NCI-H748 treated with DMSO at 0.1 percent for 48 hours (cell line): ENCODE measurements around the gene NDUFS8.
"Not testable (repeated sequence)": the region's sequence is repeated elsewhere in the genome, so short reads cannot be mapped to it uniquely, and the experiment has no call there.

ENCODE experiments used
- DNase-seq: peaks from one replicate; lab custom pipeline; 2025; lab: John Stamatoyannopoulos, UW

The NDUFS8 gene

DNA sequence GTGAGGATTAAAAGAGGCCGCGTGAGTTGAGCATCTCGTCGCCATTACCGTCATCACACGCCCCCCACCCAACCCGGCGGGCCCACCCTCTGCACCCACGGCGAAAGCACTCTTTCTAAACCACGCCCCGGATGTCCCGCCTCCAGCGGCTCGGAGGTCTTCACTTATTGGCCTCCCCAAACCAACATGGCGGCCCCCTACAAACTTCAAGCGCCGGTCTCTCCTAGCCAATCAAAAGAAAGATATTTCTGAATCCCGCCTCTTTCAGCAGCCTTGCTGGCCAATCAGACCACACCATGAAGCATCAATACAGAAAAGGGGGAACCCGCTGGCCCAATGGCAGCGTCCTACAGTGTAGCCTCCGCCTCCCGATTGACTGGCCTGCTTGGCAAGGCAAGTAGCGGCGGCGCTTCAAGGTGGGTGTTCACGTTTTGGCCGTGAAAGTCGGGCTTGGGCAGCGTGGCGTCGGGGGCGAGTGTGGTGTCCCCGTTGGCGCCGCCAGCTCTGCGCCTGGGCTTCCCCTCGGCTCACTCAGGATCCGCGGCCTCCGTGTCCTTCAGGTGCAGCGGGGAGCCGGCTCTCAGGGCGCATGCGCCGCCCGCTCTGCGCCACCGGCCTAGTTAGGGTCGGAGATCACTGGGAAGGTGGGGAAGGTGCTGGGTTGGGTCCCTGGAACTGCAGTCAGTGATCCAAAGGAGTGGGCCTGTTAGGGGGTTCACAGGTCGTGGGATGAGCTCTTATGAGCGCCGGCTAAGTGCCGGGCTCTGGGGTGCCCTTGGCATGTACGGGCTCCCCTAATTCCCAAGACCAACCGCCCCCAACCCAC, at the start of gene NDUFS8:
TSS of gene NDUFS8 (plus strand) at position 364 of the 826 bp plus-strand sequence. CDS start 1,471 bp downstream, outside the sequence.
- DNase-seq = peak; percentile 99

DNA sequence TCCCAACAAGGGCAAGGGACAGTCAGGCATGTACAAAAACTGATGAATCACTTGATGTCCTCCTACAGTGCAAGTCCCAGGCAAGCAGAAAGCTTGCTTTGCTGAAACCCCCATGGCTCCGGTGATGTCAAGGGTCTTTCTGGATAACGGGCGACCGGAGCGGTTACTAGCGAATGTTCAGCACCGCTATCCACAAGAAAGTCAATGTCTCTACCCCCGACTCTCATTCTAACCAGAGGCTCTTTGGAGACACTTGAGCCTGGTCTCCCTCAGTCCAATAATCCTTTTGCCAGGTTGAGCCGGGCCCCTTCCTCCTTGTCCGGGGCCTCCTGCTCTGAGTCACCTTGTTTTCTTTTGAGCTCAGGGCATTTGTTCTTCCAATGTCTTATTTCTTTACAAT, 49.3 kb upstream of the NDUFS8 start:
- DNase-seq = not testable (repeated sequence)

DNA sequence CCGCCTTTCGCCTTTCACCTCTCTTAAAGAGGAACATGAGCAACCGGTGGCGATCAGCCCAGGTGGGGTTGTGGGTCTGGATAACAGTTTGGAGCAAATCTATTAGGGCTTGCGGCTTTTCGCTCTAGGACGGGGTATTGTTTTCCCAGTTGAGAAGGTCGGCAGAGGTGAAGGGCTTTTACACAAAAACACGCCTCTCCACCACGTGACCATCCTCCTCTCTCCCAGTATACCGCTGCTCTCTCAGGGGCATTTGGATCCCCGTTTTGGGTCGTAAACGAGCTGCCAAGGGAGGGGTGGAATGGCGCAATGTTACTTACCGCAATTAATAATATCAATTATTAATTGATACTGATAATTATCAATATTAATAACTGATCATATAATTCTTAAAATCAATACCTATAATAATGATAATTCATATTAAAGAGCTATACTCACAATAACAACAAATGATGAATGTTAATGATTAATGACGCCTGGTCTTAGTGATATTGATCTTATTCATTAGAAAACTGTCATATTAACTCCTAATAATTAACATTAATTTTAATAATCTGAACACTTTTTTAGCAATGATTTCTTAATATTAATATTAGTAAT, 48.1 kb upstream of the NDUFS8 start:
- DNase-seq = not testable (repeated sequence)

DNA sequence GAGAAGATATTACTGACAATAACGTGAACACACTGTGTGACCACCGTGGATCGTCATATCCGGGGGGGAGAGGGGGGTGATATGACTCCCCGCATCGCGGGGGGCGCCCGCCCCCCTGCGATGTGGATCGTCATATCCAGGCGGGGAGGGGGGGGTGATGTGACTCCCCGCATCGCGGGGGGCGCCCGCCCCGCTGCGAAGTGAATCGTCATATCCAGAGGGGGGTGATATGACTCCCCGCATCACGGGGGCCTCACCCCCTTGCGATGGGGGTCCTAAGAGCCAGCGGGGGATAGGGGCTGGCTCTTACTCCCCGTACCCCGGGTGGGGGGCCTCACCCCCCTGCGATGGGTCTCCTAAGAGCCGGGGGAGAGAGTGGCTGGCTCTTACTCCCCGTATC, 46.5 kb upstream of the NDUFS8 start:
- no peak for DNase-seq

DNA sequence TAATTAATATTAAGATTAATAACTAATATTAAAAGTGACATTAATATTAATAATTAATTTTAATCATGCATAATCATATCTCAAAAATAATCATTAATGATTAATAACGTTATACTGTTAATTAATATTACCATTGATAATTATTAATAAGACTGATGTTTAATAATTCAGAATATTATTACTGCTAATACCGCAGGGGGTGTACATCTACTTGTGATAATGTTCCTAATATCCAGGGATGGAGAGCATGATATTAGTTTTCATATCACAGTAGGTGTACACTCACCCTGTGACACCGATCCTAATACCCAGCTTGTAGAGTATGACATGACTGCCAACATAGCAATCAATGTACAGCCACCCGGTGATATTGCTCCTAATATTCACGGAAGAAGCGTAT, 45.2 kb upstream of the NDUFS8 start:
- DNase-seq = not testable (repeated sequence)

DNA sequence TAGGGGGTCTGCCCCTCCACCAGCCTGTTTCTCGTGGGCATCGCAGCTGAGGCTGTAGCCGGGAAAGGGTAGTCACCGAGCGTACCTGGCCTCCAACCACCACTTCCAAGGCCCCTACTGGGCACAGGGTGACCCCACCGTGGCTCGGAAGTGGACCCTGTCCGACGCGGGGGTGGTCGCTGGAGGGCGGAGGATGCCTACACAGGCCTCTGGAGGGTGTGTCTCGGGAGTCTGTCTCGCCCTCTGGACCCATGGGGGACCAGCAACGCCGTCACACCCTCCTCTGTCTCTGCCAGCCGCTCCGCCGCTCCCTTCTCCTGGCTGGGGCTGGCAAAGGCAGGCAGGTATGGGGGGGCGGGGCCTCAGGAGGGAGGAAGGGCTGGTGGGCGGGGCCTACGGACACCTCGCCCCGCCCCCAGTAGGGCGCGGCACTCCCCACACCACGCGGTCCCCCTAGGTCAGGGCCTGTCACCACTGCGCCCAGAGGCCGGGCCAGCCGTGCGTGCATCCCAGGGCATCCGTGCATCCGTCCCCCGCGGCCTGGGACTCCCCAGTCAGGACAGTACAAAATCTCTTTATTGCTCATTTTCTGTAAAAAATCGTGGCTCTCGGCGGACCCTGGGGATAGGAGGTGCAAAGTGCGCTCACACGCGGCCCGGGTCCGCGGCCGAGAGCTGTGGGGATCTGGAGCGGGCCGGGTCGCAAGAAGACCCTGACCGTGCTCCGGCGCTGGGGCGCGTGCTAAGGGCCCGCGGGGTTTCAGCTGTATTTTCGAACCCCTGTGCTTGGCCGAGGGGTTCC, 39.7 kb upstream of the NDUFS8 start:
- not testable (repeated sequence) for DNase-seq

DNA sequence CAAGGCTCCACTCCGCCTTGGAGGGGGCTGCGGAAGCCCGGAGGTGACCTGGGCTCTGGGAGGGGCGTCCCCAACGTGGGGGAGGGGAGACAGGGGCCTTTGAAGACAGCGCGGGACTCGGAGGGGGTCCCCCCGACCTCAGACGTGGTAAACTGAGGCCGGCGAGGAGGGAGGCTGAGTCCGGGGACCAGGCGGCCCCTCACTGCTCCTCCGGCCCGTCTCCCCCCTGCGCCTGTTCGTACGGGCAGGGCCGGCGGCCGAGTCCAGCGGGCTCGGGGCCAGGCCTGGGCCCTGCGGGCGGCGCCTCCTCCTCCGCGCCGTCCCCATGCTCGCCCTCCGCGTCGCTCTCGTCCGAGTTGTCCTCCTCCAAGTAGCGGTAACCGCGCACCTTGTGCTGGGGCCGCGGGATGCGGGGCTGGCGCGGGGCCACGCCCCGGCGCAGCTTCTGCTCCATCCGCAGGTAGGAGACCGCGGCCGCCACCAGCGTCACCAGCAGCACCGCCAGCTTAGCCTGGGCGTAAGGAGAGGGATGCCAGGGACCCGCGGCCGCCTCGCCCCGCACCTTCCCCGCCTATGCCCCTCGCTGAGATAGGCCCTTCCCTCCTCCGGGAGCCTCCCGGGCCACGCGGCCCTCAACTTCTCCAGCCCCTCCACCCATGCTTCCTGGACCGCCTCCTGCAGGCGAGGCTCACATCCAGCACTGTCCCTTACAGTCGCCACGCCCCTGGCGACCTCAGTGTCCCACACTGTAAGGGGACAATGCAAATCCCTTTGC, 38.9 kb upstream of the NDUFS8 start:
- DNase-seq = not testable (repeated sequence)

DNA sequence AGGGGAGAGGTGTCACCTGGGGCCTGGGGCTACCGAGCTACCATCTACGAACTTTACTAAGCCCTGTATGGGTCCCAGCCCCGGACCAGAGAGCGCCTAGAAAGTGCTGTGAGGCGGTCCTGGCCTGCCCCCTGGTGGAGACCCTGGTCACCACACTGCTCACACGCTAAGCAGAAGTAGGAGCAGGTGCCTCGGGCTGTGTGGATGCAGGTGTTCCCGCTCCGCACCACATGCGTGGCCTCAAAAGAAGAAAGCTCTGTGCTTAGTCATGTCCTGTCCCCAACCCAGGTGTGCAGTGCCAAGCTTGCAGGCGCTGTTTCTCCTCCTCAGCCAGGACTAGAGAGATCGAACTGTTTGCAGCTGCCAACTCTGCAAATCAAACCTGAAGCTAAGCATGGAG, 36.7 kb upstream of the NDUFS8 start:
- not testable (repeated sequence) for DNase-seq

DNA sequence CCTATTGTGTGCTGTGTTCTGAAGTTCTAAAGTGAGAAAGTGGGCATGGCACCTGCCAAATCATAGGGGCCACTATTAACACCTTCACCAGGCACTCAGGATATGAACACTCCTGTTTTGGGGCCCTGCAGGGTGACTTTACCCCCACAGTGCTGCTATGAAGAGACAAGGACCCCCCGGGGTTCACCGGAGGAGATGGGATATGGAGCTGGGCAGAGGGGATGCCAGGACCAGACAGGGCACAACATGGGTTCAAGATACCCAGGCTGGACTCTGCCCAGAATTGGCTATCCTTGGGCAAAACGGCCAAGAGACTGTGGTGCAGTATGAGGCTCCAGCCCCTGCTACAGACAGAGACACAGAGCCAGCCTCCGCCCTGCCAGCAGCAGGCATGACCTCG, 36.1 kb upstream of the NDUFS8 start:
- DNase-seq = not testable (repeated sequence)

DNA sequence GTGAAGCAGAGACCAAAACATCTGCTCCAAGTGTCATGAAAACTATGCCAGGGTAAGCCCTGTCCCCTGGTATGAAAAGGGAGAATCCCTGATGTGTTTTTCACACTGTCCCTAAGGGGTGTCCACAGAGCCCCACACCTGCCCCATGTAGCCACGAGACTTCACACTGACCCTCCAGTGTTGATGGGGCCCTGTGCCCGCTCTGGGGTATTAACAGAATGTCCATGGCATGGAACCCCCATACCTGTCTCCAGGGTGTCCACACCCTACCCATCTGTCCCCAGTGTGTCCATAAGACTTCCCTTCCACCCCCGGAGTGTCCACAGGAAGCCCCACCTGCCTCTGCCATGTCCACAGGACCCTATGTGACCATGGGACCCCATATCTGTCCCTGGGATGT, 35.4 kb upstream of the NDUFS8 start:
- not testable (repeated sequence) for DNase-seq

DNA sequence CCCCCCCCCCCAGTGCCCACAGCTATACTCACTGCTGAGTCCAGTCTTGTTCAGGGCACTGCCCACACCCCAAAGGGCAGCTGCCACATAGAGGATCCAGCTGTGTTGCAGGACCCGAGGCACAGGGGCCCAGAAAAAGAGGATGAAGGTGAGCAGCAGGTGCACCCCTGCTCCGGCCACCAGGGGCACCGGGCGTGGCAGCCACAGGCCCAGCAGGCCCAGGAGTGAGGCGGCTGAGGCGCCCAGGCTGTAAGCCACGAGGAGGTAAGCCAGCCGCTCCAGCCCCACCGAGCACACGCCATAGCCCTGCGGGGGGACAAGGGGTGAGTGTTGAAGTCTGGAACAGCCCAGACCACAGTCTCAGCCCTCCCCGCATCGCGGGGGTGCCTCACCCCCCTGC, 34.9 kb upstream of the NDUFS8 start:
- not testable (repeated sequence) for DNase-seq

DNA sequence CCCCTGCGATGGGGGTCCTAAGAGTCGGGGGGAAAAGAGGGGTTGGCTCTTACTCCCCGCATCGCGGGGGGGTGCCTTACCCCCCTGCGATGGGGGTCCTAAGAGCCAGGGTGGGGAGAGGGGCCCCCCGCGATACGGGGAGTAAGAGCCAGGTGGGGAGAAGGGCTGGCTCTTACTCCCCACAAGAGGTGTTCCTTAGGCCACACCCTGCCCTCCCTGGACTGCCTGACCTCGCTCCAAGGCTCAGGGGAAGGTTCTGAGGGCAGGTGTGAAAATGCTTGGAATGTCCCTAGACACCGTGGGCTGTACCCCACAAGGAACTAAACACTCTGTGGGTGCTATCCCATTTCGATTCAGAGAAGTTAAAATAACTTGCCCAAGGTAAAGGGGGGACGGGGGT, 34.4 kb upstream of the NDUFS8 start:
- no peak for DNase-seq

DNA sequence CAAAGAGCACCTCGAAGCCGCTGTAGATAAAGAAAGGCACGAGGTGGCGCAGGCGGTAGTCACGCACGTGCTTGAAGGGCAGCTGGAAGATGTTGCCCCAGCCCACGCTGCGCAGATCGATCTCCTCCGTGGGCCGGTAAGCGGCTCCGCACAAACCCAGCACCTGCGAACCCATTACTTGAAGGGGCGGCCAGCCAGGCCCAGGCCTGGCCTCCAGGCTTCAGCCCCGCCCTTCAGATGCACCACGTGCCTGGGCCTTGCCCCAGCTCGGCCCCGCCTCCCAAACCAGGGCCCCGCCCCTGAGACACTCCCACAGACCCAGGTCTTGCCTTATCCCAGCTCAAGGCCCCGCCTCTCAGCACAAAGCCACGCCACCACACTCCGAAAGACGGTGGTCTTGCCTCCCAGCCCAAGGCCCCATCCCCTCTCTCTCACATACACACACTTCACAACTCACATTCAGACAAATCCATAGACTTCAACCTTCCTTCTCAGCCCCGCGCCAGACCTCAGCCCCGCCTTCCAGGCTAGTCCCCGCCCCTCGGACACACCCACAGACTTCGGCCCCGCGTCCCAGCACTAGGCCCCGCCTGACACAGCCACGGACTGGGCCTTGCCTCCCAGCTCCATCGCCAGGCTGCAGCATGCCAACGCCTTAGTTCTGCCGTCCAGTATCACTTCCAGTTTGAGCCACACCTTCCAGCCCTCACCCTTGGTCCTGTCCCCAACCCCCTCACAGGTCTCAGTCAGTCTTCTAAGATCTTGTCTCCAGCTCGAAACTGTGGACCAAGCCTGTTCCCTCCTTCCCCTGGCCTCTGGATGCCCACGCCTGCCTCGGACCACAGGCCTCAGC, 33.6 kb upstream of the NDUFS8 start:
- DNase-seq = no peak

DNA sequence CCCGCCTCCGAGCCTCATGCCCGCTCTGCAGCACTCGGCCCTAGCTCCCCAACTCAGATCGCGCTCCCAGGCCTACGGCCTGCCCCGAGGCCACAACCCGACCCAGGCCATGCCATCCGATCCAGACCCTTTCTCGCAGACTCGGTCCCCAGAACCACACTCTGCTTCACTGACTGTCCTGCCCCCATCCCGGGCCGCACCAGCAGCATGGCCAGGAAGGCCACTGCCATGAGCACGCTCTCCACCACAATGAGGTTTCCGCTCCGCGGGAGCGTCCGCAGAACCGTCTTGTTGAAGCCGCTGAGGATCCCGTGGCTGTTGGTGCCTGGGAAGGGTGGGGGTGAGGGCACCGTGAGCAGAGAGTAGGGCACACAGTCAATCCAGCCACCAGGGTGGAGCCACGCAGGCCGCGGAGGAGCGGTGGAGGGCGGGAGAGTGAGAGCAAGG, 33.0 kb upstream of the NDUFS8 start:
- DNase-seq = no peak

DNA sequence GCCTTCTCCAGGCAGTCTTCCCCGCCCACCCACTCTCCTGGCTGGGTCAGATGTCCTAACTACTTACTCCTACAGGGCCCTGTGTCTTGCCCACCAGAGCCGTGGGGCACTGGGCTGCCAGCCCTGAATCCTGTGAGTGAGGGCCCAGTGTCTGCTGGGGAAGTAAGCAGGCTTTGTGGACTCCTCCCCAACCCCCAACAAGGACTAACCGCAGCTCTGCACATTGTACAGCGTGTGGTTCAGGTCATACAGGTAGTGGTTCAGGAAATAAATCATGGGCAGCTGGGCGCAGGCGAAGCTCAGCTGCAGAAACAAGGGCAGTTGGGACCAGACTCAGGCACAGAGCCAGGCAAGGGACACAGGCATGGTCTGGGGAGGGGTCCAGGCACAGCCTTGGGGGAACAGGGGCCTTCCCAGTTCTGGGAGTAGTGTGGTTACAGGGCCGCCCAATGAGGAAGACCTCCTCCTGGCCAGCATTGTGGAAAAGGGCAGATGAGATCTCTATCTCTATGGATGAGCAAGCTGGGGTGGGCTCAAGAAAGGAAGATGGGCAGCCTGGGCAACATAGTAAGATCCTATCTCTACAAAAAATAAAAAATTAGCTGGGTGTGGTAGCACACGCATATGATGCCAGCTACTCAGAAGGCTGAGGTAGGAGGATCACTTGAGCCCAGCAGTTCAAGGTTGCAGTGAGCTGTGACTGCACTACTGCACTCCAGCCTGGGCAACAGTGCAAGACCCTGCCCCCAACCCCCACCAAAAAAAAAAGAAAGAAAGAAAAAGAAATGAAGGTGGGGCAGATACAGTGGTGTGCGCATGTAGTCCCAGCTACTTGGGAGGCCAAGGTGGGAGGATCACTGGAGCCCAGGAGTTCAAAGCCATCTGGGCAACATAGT, 32.1 kb upstream of the NDUFS8 start:
- DNase-seq = no peak

DNA sequence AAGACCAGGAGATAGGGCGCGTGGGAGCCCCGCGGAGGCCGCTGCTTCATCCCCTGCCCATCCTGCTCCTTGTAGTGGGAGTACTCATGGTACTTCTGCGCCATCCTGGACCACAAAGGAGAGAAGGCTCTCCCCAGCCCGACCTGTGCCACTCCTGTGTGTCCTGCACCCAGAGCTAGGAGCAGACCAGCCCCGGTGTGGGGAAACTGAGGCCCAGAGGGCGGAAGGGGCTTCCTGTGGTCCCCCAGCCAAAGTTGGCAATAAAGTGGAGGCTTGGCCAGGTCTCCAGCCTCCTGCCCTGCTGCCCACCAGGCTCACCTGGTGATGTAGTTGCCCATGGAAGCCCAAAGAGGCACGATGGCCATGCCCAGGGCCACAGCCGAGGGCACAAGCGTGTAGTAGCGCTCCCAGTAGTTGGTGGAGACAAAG, 31.3 kb upstream of the NDUFS8 start:
- no peak for DNase-seq

DNA sequence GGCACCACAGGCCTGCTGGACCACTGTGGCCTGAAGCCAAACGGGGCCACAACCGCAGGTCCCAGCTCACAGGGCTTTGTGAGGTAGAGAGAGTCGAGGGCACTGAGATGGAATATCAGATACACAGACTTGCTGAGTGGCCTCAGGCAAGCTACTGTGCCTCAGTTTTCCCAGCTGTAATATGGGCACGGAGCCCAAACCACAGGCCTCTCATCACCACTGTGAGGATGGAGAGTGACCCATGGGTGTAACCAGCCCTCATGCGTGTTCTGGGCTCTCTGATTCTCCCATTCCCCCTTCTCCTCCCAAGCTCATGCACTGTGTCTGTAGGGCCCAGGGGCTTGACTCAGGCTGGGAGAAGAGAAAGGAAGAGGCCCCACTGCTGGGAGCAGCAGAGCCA, 30.8 kb upstream of the NDUFS8 start:
- DNase-seq = no peak

DNA sequence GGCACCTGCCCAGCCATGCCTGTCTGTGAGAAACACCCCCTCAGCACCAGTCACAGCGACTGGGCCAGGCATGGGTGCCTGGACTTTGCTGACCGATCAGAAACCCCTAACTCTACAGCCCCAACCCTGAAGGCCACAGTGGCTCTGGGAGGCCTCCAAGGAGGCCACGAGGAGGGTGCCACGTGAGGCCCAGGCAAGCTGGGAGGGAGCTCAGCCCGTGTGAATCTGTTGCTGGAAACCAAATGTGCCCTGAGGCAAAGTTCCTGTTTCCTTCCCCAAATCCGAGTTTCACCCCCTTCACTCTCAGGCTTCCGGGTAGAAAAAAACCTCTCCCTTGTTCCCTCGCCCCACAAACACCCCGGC, 27.9 kb upstream of the NDUFS8 start:
- no peak for DNase-seq

DNA sequence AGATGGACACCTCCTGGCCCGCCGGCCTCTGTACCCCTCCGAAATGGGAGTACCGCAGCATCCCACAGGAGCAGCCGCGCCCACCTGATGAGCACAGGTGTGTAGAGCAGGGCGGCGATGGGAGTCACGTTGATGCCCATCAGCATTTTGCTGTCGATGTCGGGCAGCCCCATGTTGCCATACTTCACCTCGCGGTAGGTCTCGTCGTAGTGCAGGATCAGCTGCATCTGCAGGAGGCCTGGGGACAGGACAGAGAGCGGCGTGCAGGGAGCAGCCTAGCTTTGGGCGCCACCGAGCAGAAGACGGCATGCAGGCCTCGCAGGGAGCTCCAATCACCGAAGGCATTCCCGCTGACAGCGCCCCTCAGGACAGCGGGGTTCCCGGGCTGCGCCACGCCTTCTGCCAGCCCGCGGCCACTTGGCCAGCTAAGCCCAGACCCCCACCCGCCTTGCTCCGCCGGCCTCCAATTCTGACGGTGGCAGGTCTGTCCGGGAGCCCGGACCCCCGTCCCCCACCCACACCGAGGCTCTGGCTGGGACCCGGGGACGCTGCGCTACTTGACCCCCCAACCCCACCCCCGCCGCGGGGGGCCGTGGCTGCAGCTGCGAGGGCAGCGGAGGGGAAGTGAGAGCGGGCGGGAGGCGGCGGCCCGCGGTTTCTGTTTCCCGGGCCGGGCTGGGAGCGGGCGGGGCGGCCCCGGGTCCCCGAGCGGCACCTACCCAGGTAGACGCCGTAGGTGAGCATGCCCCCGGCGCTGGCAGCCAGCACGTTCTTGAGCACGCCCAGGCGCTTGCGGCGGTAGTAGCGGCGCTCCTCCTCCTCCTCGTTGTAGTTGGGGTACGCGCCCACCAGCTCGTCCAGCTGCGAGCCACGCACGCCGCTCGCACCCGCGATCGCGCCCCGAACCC, 27.3 kb upstream of the NDUFS8 start:
- peak; percentile 14 for DNase-seq
